ENCODE data around the gene SKA3.

DNA sequence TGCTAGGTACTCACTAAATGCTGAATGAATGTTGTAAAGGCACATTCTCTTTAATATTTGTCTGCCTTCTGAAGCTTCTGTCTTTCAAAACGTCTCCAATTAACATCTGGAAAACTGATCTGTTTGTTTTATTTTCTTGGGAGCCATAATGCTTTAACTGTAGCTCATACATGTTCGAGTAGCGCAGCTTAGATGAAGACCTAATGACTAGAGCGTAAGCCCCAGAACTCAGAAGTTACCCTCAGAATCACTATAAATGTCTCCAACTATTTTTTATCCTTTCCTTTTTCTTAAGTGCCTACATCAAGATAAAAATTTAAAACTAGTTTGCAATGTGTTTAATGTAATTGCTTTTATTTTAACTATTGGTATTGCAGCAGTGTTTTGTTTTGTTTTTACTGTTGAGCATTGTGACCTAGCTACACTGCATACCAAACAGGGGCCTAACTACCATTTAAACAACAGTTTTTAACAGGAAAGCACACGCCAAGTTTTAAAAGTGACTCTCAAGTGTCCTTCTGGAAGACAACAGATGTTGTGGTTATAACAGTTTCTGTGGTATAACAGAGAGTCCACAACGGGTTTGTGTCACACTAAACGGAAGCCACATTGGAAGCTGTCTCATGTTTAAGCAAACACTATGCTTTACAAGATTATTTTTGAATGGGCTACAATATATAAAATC lies 42.1 kb upstream of the SKA3 start:
- TF ChIP-seq, protein P1, sequence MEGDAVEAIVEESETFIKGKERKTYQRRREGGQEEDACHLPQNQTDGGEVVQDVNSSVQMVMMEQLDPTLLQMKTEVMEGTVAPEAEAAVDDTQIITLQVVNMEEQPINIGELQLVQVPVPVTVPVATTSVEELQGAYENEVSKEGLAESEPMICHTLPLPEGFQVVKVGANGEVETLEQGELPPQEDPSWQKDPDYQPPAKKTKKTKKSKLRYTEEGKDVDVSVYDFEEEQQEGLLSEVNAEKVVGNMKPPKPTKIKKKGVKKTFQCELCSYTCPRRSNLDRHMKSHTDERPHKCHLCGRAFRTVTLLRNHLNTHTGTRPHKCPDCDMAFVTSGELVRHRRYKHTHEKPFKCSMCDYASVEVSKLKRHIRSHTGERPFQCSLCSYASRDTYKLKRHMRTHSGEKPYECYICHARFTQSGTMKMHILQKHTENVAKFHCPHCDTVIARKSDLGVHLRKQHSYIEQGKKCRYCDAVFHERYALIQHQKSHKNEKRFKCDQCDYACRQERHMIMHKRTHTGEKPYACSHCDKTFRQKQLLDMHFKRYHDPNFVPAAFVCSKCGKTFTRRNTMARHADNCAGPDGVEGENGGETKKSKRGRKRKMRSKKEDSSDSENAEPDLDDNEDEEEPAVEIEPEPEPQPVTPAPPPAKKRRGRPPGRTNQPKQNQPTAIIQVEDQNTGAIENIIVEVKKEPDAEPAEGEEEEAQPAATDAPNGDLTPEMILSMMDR (conservative IDR thresholded peaks at IDR 0.05 in 1 of 2, IDR thresholded peaks at IDR 0.05 in 1 of 2; ENCODE audit: low read depth in 1 of 2, low read length in 2 of 2): no peak
- no peak for TF ChIP-seq EZH2 (IDR thresholded peaks at IDR 0.05; ENCODE audit: low read length, missing control alignments)

Data from fibroblast of lung (primary cell).